Endodermal cell (in vitro differentiated cells): ENCODE results near the gene YWHAG. TPM values are rescaled to one million over a fixed set of nuclear protein-coding genes. Genes with fewer than 3 reads are reported as not detected.

Source experiments
- DNase-seq: peaks from one replicate; pipeline ENCODE4 v3.0.0-alpha.2; 2017
- H3K27ac ChIP-seq: 2 replicates; pipeline ENCODE4 v1.5.1; 2013; ENCODE audit warnings: mild to moderate bottlenecking, low read depth, low read length, moderate library complexity
- H3K27me3 ChIP-seq: 2 replicates; pipeline ENCODE4 v1.6.1; 2013; ENCODE audit warnings: mild to moderate bottlenecking, low read length, moderate library complexity; ENCODE audit not compliant: insufficient read depth, control insufficient read depth, poor library complexity, severe bottlenecking
- H3K36me3 ChIP-seq: 2 replicates; pipeline ENCODE4 v1.7.0; 2013; ENCODE audit warnings: mild to moderate bottlenecking, low read length, moderate library complexity; ENCODE audit not compliant: control insufficient read depth, insufficient read depth
- H3K4me1 ChIP-seq: one replicate; pipeline ENCODE4 v1.7.0; 2013; ENCODE audit warnings: low read length; ENCODE audit not compliant: control insufficient read depth, insufficient read depth
- H3K4me3 ChIP-seq: 2 replicates; pipeline ENCODE4 v1.5.1; 2013; ENCODE audit warnings: mild to moderate bottlenecking, low read length, moderate library complexity
- H3K9ac ChIP-seq: 2 replicates; pipeline ENCODE4 v1.6.1; 2013; ENCODE audit warnings: mild to moderate bottlenecking, low read length, moderate library complexity; ENCODE audit not compliant: poor library complexity, severe bottlenecking; ENCODE audit errors: extremely low read depth
- H3K9me3 ChIP-seq: 2 replicates; pipeline ENCODE4 v1.6.1; 2013; ENCODE audit warnings: mild to moderate bottlenecking, low read length, moderate library complexity; ENCODE audit not compliant: control insufficient read depth
- H3K27ac Mint-ChIP-seq: 2 replicates; pipeline ENCODE4 v1.8.0; 2020; ENCODE audit warnings: mixed read lengths
- H3K27me3 Mint-ChIP-seq: 2 replicates; pipeline ENCODE4 v1.8.0; 2021; ENCODE audit warnings: mild to moderate bottlenecking, mixed read lengths; ENCODE audit not compliant: insufficient read depth
- H3K36me3 Mint-ChIP-seq: 2 replicates; pipeline ENCODE4 v1.8.0; 2020; ENCODE audit warnings: low read depth, mixed read lengths
- H3K4me1 Mint-ChIP-seq: 2 replicates; pipeline ENCODE4 v1.8.0; 2020; ENCODE audit warnings: mixed read lengths
- H3K4me3 Mint-ChIP-seq: 2 replicates; pipeline ENCODE4 v1.8.0; 2020; ENCODE audit warnings: mild to moderate bottlenecking, moderate library complexity, mixed read lengths
- H3K9me3 Mint-ChIP-seq: 2 replicates; pipeline ENCODE4 v1.8.0; 2020; ENCODE audit warnings: mild to moderate bottlenecking, mixed read lengths
- WGBS, 2 experiments: methylation state at CpG; one replicate each; pipeline versions ENCODE4 v1.1.5 to v1.1.7; 2013; ENCODE audit warnings: missing lambda C conversion rate in 2 of 2, mixed read lengths in 1 of 2; ENCODE audit not compliant: insufficient coverage in 1 of 2, insufficient read length in 1 of 2; 5-methylcytosine and 5-hydroxymethylcytosine counted together
- total RNA-seq, 2 donors: library from RNA; stranded (reverse); fragmentation: NEBNext Ultra II Directional in 1 of 2; extraction: Animal tissue kit (Norgen Biotek cat#: 25700) in 1 of 2; gene quantifications; 2 replicates in 1 of 2; 3 replicates in 1 of 2; pipeline ENCODE4 v1.2.1, GENCODE V29; 2021
- TF ChIP-seq, protein P1 (sequence below): fragments of 200-600 bp; sonication (generic); conservative IDR thresholded peaks from 2 replicates; pipeline ENCODE4 v1.5.0; 2021; ENCODE audit warnings: antibody characterized with exemption, mild to moderate bottlenecking

Gene YWHAG
- total RNA-seq, 2 donors from 2014 or later: 148 TPM

DNA sequence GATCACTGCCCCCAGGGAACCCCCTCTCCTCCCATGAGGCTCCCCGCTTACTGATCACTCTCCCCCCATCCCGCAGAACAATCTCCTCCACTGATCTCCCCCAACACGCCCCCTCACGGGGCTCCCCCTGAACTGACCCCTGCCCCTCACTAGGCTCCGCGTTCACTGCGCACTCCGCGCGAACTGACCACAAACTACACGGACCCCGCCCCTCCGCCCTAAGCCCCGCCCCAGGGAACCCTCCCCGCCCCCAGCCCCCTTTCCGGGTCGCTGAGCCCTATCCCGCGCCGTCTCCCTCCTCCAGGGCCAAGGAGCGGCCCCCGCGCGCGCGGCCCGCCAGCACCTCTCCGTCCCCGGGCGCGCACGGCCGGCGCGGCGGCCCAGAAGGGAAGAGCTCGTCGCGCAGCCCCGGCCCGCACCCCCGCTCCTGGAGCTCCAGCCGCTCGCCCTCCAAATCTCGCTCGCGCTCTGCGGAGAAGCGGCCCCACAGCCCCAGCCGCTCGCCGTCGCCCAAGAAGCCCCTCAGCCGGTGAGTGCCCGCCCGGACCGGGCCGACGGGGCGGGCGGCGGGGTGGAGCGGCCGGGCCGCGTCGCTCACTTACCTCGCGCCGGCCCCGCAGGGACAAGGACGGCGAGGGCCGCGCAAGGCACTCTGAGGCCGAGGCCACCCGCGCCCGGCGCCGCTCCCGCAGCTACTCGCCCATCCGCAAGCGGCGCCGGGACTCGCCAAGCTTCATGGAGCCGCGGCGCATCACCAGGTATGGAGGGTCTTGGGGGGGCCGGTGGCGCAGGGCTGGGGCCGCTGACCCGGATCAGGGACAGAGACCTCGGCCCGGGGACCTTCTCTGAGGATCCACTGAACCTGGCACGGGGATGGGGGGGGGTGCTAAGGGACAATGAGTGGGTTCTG lies 76.2 kb downstream of the YWHAG start:
- no peak overlapping the region for H3K27ac ChIP-seq
- H3K4me1 ChIP-seq: no peaks in the 10 kb centered on the region
- peak overlapping the region; percentile 69 for H3K4me3 ChIP-seq
- TF ChIP-seq, protein P1, sequence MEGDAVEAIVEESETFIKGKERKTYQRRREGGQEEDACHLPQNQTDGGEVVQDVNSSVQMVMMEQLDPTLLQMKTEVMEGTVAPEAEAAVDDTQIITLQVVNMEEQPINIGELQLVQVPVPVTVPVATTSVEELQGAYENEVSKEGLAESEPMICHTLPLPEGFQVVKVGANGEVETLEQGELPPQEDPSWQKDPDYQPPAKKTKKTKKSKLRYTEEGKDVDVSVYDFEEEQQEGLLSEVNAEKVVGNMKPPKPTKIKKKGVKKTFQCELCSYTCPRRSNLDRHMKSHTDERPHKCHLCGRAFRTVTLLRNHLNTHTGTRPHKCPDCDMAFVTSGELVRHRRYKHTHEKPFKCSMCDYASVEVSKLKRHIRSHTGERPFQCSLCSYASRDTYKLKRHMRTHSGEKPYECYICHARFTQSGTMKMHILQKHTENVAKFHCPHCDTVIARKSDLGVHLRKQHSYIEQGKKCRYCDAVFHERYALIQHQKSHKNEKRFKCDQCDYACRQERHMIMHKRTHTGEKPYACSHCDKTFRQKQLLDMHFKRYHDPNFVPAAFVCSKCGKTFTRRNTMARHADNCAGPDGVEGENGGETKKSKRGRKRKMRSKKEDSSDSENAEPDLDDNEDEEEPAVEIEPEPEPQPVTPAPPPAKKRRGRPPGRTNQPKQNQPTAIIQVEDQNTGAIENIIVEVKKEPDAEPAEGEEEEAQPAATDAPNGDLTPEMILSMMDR: no peak
- no peak overlapping the region for H3K27ac Mint-ChIP-seq
- peak overlapping the region; percentile 57 for H3K4me3 Mint-ChIP-seq
- 0 to 1% methylated on average over 9 to 96 of the region's 98 CpGs for WGBS, 2 experiments
- peaks cover 71% of the 10 kb centered on the region for H3K27me3 Mint-ChIP-seq
- H3K9ac ChIP-seq: no peak overlapping the region
- H3K36me3 Mint-ChIP-seq: no peaks in the 10 kb centered on the region
- peaks cover 4% of the 10 kb centered on the region for H3K4me1 Mint-ChIP-seq
- H3K9me3 ChIP-seq: no peaks in the 10 kb centered on the region
- DNase-seq: peak; percentile 91
- no peaks in the 10 kb centered on the region for H3K36me3 ChIP-seq
- H3K27me3 ChIP-seq: peaks cover 56% of the 10 kb centered on the region
- H3K9me3 Mint-ChIP-seq: no peaks in the 10 kb centered on the region

DNA sequence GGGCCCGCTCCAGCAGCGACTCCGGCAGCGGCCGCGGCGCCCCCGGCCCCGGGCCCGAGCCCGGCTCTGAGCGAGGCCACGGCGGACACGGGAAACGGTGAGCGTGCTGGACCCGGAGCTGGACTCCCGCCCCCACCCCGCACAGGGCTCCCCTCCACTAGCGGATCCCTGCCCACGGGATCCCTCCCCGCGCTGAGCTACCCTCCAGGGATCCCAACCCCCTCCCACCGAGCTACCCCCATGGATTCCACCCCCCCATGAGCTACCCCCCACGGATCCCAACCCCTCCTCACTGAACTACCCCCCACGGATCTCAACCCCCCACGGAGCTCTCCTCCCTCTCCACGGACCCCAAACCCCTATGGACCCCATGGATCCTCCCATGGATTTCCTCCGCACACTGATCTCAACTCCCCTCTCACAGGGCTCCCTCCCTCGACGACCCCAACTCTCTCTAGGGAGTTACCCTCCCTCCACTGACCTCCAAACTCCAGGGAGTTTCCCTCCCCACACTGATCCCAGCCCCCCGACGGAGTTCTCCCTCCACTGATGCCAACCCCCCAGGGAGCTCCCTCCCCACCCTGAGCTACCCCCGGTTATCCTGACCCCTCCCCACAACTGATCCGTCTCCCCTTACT lies 77.0 kb downstream of the YWHAG start:
- H3K27me3 ChIP-seq: peaks cover 64% of the 10 kb centered on the region
- peaks cover 4% of the 10 kb centered on the region for H3K4me1 Mint-ChIP-seq
- no peak overlapping the region for H3K27ac Mint-ChIP-seq
- H3K4me1 ChIP-seq: no peaks in the 10 kb centered on the region
- TF ChIP-seq, protein P1: no peak
- no peak overlapping the region for H3K9ac ChIP-seq
- no peaks in the 10 kb centered on the region for H3K36me3 Mint-ChIP-seq
- H3K9me3 Mint-ChIP-seq: no peaks in the 10 kb centered on the region
- no peaks in the 10 kb centered on the region for H3K9me3 ChIP-seq
- H3K27ac ChIP-seq: no peak overlapping the region
- H3K27me3 Mint-ChIP-seq: peaks cover 78% of the 10 kb centered on the region
- WGBS, 2 experiments: 1% methylated on average over 35 of the region's 36 CpGs; no CpG with 5 or more reads in 1 of the 2 experiments
- H3K4me3 Mint-ChIP-seq: peak overlapping the region; percentile 57
- no peaks in the 10 kb centered on the region for H3K36me3 ChIP-seq
- peak overlapping the region; percentile 69 for H3K4me3 ChIP-seq
- DNase-seq: peak; percentile 70

DNA sequence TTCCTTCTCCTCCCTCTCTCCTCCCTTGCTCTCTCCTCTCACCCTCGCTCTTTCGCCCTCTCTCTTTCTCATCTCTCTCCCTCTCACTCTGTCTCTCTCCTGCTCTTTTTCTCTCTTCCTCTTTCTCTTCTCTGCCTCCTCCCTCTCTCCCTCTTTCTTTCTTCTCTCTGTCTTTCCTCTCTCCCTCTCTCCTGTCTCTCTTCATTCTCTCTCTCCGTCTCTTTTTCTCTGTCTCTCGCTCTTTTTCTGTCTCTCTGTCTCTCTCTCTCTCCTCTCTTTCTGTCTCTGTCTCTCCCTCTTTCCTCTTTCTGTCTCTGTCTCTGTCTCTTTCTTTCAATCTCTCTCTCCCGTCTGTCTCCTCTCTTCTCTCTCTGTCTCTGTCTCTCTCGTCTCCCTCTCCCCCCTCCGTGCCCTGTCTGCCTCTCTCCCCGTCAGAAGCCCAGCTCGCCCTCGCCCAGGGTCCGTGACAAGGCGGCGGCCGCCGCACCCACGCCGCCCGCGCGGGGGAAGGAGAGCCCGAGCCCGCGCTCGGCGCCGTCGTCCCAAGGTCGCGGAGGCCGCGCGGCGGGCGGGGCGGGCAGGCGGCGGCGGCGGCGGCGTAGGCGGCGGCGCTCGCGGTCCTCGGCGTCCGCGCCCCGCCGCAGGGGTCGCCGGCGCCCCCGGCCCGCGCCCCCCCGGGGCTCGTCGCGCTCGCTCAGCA lies 77.6 kb downstream of the YWHAG start:
- Histone ChIP-seq H3K36me3 (no peaks in the 10 kb centered on the region), H3K4me3 (no peak overlapping the region), H3K27ac (no peak overlapping the region), H3K9ac (no peak overlapping the region), H3K27me3 (peaks cover 67% of the 10 kb centered on the region), H3K4me1 (no peaks in the 10 kb centered on the region), H3K9me3 (no peaks in the 10 kb centered on the region)
- no peak for DNase-seq
- peak overlapping the region; percentile 50 for H3K4me3 Mint-ChIP-seq
- H3K27me3 Mint-ChIP-seq: peaks cover 84% of the 10 kb centered on the region
- TF ChIP-seq, protein P1: no peak
- H3K9me3 Mint-ChIP-seq: no peaks in the 10 kb centered on the region
- H3K36me3 Mint-ChIP-seq: no peaks in the 10 kb centered on the region
- H3K4me1 Mint-ChIP-seq: peaks cover 4% of the 10 kb centered on the region
- WGBS, 2 experiments: 1 to 14% methylated on average over 5 to 63 of the region's 63 CpGs
- H3K27ac Mint-ChIP-seq: no peak overlapping the region
